HEK293 (cell line): ENCODE data around the gene TBC1D5.

ENCODE experiments used
- MZF1 ChIP-seq: fragments of 450-650 bp; formaldehyde crosslinking; IDR thresholded peaks from 2 replicates; pipeline ENCODE4 v1.5.1; 2017; ENCODE audit warnings: missing biosample characterization, missing genetic modification characterization, borderline replicate concordance
- ZBTB17 ChIP-seq: fragments of 450-650 bp; formaldehyde crosslinking; IDR thresholded peaks from 2 replicates; pipeline ENCODE4 v1.5.1; 2016; ENCODE audit warnings: missing biosample characterization, missing genetic modification characterization
- ZFP37 ChIP-seq: fragments of 450-650 bp; formaldehyde crosslinking; IDR thresholded peaks from 2 replicates; pipeline ENCODE4 v1.5.1; 2016; ENCODE audit warnings: missing biosample characterization, missing genetic modification characterization
- ZNF121 ChIP-seq: fragments of 450-650 bp; formaldehyde crosslinking; IDR thresholded peaks from 2 replicates; pipeline ENCODE4 v1.5.1; 2016; ENCODE audit warnings: missing biosample characterization, missing genetic modification characterization
- ZNF169 ChIP-seq: fragments of 450-650 bp; formaldehyde crosslinking; IDR thresholded peaks from 2 replicates; pipeline ENCODE4 v1.5.1; 2016; ENCODE audit warnings: missing biosample characterization, missing genetic modification characterization
- ZNF174 ChIP-seq: fragments of 450-650 bp; formaldehyde crosslinking; IDR thresholded peaks from 2 replicates; pipeline ENCODE4 v1.5.0; 2017; ENCODE audit warnings: missing biosample characterization, mild to moderate bottlenecking, missing genetic modification characterization
- ZNF214 ChIP-seq: fragments of 450-650 bp; formaldehyde crosslinking; IDR thresholded peaks from 2 replicates; pipeline ENCODE4 v1.5.1; 2017; ENCODE audit warnings: missing biosample characterization, mild to moderate bottlenecking, missing genetic modification characterization, borderline replicate concordance
- ZNF221 ChIP-seq: fragments of 450-650 bp; formaldehyde crosslinking; IDR thresholded peaks from 2 replicates; pipeline ENCODE4 v1.5.1; 2017; ENCODE audit warnings: missing biosample characterization, missing genetic modification characterization, borderline replicate concordance
- ZNF394 ChIP-seq: fragments of 450-650 bp; formaldehyde crosslinking; IDR thresholded peaks from 2 replicates; pipeline ENCODE4 v1.5.1; 2016; ENCODE audit warnings: missing biosample characterization, missing genetic modification characterization, mild to moderate bottlenecking, moderate library complexity, borderline replicate concordance
- ZNF473 ChIP-seq: fragments of 450-650 bp; formaldehyde crosslinking; IDR thresholded peaks from 2 replicates; pipeline ENCODE4 v1.5.1; 2017; ENCODE audit warnings: missing biosample characterization, missing genetic modification characterization
- ZNF544 ChIP-seq: fragments of 450-650 bp; formaldehyde crosslinking; IDR thresholded peaks from 2 replicates; pipeline ENCODE4 v1.5.0; 2017; ENCODE audit warnings: missing biosample characterization, missing genetic modification characterization
- ZNF558 ChIP-seq: fragments of 450-650 bp; formaldehyde crosslinking; IDR thresholded peaks from 2 replicates; pipeline ENCODE4 v1.5.1; 2016; ENCODE audit warnings: missing biosample characterization, missing genetic modification characterization
- ZNF596 ChIP-seq: fragments of 450-650 bp; IDR thresholded peaks from 2 replicates; pipeline ENCODE4 v1.5.0; 2018; ENCODE audit warnings: missing biosample characterization, mild to moderate bottlenecking, missing genetic modification characterization, moderate library complexity
- ZNF768 ChIP-seq: fragments of 450-650 bp; formaldehyde crosslinking; IDR thresholded peaks from 2 replicates; pipeline ENCODE4 v1.5.1; 2018; ENCODE audit warnings: missing biosample characterization, mild to moderate bottlenecking, missing genetic modification characterization
- ZNF791 ChIP-seq: fragments of 450-650 bp; formaldehyde crosslinking; IDR thresholded peaks from 2 replicates; pipeline ENCODE4 v1.5.1; 2016; ENCODE audit warnings: missing biosample characterization, missing genetic modification characterization
- TF ChIP-seq, protein P1 (sequence below): fragments of 450-650 bp; formaldehyde crosslinking; IDR thresholded peaks from 2 replicates; pipeline ENCODE4 v1.5.1; 2017; ENCODE audit warnings: missing biosample characterization, missing genetic modification characterization
- TF ChIP-seq, protein P2 (sequence below): fragments of 450-650 bp; formaldehyde crosslinking; IDR thresholded peaks from 2 replicates; pipeline ENCODE4 v1.5.1; 2016; ENCODE audit warnings: missing biosample characterization, missing genetic modification characterization
- TF ChIP-seq, protein P3 (sequence below): fragments of 450-650 bp; formaldehyde crosslinking; IDR thresholded peaks from 2 replicates; pipeline ENCODE4 v1.5.1; 2016; ENCODE audit warnings: missing biosample characterization, missing genetic modification characterization
- TF ChIP-seq, protein P4 (sequence below): fragments of 450-650 bp; formaldehyde crosslinking; IDR thresholded peaks from 2 replicates; pipeline ENCODE4 v1.5.1; 2017; ENCODE audit warnings: missing biosample characterization, missing genetic modification characterization
- TF ChIP-seq, protein P5 (sequence below): fragments of 450-650 bp; formaldehyde crosslinking; IDR thresholded peaks from 2 replicates; pipeline ENCODE4 v1.5.1; 2016; ENCODE audit warnings: missing biosample characterization, missing genetic modification characterization, borderline replicate concordance
- TF ChIP-seq, protein P6 (sequence below): fragments of 450-650 bp; formaldehyde crosslinking; IDR thresholded peaks from 2 replicates; pipeline ENCODE4 v1.5.1; 2016; ENCODE audit warnings: missing biosample characterization, missing genetic modification characterization
- TF ChIP-seq, protein P7 (sequence below): fragments of 450-650 bp; formaldehyde crosslinking; IDR thresholded peaks from 2 replicates; pipeline ENCODE4 v1.5.1; 2016; ENCODE audit warnings: missing biosample characterization, missing genetic modification characterization
- TF ChIP-seq, protein P8 (sequence below): fragments of 450-650 bp; formaldehyde crosslinking; conservative IDR thresholded peaks from 2 replicates; pipeline ENCODE4 v1.5.1; 2016; ENCODE audit warnings: low read depth, missing biosample characterization, missing genetic modification characterization

The TBC1D5 gene

DNA sequence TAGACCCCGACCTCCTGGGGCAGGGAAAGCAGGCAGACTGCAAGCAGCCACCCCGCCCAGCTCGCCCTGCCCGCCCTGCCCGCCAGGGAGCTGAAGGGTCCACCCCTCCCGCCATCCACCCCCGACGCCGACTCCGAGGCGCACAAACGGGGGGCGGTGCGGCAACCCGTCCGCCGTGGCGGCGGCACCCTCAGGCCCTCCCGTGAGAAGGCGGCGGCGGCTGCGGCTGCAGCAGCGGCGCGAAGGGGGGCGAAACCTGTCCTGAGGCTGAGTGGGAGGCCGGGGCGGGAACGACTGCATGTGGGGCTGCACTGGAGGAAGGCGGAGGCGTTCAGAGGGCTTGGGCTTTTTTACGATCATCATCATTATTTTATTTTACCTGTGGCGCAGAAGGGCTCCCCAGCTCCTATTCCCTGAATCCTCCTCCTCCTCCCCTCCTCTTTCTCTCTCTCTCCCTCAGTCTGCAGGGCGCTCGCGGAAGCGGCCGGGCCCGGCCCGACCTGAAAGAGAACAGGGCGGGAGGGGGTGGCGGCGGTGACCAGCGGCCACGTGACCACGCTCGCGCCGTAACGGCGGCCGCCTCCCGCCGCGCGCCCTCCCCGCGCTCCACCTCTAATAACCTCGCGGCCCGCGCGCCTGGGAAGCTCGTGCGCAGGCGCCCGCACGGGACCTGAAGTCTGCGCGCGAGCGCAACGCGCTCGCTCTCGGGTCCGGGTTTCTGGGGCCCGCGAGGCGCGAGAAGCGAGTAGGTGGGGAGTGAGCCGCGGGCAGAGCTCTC is at the start of gene TBC1D5 (continued):
- peak; percentile 64 for TF ChIP-seq ZNF596 (tag by site-specific recombination)
- peak; percentile 81 for TF ChIP-seq ZNF121 (tag by site-specific recombination)
- TF ChIP-seq ZNF221 (tag by site-specific recombination), result no peak
- TF ChIP-seq, protein P1, sequence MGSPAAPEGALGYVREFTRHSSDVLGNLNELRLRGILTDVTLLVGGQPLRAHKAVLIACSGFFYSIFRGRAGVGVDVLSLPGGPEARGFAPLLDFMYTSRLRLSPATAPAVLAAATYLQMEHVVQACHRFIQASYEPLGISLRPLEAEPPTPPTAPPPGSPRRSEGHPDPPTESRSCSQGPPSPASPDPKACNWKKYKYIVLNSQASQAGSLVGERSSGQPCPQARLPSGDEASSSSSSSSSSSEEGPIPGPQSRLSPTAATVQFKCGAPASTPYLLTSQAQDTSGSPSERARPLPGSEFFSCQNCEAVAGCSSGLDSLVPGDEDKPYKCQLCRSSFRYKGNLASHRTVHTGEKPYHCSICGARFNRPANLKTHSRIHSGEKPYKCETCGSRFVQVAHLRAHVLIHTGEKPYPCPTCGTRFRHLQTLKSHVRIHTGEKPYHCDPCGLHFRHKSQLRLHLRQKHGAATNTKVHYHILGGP (tag by site-specific recombination), result no peak
- TF ChIP-seq ZNF544 (tag by site-specific recombination), result no peak
- peak; percentile 52; the same call in 1 of the 2 replicates for TF ChIP-seq ZBTB17 (tag by site-specific recombination)
- TF ChIP-seq, protein P2, sequence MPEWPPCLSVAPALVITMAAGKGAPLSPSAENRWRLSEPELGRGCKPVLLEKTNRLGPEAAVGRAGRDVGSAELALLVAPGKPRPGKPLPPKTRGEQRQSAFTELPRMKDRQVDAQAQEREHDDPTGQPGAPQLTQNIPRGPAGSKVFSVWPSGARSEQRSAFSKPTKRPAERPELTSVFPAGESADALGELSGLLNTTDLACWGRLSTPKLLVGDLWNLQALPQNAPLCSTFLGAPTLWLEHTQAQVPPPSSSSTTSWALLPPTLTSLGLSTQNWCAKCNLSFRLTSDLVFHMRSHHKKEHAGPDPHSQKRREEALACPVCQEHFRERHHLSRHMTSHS (tag by site-specific recombination), result no peak
- no peak for TF ChIP-seq ZNF214 (tag by site-specific recombination)
- TF ChIP-seq, protein P3, sequence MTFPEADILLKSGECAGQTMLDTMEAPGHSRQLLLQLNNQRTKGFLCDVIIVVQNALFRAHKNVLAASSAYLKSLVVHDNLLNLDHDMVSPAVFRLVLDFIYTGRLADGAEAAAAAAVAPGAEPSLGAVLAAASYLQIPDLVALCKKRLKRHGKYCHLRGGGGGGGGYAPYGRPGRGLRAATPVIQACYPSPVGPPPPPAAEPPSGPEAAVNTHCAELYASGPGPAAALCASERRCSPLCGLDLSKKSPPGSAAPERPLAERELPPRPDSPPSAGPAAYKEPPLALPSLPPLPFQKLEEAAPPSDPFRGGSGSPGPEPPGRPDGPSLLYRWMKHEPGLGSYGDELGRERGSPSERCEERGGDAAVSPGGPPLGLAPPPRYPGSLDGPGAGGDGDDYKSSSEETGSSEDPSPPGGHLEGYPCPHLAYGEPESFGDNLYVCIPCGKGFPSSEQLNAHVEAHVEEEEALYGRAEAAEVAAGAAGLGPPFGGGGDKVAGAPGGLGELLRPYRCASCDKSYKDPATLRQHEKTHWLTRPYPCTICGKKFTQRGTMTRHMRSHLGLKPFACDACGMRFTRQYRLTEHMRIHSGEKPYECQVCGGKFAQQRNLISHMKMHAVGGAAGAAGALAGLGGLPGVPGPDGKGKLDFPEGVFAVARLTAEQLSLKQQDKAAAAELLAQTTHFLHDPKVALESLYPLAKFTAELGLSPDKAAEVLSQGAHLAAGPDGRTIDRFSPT (tag by site-specific recombination), result peak; percentile 76; the same call in 1 of the 2 replicates
- peak; percentile 86 for TF ChIP-seq ZFP37 (tag by site-specific recombination)
- TF ChIP-seq, protein P4, sequence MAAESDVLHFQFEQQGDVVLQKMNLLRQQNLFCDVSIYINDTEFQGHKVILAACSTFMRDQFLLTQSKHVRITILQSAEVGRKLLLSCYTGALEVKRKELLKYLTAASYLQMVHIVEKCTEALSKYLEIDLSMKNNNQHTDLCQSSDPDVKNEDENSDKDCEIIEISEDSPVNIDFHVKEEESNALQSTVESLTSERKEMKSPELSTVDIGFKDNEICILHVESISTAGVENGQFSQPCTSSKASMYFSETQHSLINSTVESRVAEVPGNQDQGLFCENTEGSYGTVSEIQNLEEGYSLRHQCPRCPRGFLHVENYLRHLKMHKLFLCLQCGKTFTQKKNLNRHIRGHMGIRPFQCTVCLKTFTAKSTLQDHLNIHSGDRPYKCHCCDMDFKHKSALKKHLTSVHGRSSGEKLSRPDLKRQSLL (tag by site-specific recombination), result no peak
- TF ChIP-seq ZNF791, result no peak
- TF ChIP-seq ZNF174, result no peak
- peak; percentile 70; the same call in 1 of the 2 replicates for TF ChIP-seq MZF1 (tag by site-specific recombination)
- peak; percentile 53; the same call in 1 of the 2 replicates for TF ChIP-seq ZNF768
- TF ChIP-seq, protein P5, sequence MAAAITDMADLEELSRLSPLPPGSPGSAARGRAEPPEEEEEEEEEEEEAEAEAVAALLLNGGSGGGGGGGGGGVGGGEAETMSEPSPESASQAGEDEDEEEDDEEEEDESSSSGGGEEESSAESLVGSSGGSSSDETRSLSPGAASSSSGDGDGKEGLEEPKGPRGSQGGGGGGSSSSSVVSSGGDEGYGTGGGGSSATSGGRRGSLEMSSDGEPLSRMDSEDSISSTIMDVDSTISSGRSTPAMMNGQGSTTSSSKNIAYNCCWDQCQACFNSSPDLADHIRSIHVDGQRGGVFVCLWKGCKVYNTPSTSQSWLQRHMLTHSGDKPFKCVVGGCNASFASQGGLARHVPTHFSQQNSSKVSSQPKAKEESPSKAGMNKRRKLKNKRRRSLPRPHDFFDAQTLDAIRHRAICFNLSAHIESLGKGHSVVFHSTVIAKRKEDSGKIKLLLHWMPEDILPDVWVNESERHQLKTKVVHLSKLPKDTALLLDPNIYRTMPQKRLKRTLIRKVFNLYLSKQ (tag by site-specific recombination), result no peak
- TF ChIP-seq, protein P6, sequence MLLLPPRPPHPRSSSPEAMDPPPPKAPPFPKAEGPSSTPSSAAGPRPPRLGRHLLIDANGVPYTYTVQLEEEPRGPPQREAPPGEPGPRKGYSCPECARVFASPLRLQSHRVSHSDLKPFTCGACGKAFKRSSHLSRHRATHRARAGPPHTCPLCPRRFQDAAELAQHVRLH (tag by site-specific recombination), result peak; percentile 72; the same call in 1 of the 2 replicates
- TF ChIP-seq, protein P7, sequence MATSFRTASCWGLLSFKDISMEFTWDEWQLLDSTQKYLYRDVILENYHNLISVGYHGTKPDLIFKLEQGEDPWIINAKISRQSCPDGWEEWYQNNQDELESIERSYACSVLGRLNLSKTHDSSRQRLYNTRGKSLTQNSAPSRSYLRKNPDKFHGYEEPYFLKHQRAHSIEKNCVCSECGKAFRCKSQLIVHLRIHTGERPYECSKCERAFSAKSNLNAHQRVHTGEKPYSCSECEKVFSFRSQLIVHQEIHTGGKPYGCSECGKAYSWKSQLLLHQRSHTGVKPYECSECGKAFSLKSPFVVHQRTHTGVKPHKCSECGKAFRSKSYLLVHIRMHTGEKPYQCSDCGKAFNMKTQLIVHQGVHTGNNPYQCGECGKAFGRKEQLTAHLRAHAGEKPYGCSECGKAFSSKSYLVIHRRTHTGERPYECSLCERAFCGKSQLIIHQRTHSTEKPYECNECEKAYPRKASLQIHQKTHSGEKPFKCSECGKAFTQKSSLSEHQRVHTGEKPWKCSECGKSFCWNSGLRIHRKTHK (tag by site-specific recombination), result no peak
- no peak for TF ChIP-seq ZNF473
- TF ChIP-seq, protein P8, sequence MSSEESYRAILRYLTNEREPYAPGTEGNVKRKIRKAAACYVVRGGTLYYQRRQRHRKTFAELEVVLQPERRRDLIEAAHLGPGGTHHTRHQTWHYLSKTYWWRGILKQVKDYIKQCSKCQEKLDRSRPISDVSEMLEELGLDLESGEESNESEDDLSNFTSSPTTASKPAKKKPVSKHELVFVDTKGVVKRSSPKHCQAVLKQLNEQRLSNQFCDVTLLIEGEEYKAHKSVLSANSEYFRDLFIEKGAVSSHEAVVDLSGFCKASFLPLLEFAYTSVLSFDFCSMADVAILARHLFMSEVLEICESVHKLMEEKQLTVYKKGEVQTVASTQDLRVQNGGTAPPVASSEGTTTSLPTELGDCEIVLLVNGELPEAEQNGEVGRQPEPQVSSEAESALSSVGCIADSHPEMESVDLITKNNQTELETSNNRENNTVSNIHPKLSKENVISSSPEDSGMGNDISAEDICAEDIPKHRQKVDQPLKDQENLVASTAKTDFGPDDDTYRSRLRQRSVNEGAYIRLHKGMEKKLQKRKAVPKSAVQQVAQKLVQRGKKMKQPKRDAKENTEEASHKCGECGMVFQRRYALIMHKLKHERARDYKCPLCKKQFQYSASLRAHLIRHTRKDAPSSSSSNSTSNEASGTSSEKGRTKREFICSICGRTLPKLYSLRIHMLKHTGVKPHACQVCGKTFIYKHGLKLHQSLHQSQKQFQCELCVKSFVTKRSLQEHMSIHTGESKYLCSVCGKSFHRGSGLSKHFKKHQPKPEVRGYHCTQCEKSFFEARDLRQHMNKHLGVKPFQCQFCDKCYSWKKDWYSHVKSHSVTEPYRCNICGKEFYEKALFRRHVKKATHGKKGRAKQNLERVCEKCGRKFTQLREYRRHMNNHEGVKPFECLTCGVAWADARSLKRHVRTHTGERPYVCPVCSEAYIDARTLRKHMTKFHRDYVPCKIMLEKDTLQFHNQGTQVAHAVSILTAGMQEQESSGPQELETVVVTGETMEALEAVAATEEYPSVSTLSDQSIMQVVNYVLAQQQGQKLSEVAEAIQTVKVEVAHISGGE (tag by site-specific recombination), result peak; percentile 33; the same call in 1 of the 2 replicates
- no peak; the same call in 1 of the 2 replicates for TF ChIP-seq ZNF558 (tag by site-specific recombination)
- TF ChIP-seq ZNF169 (tag by site-specific recombination), result no peak
- TF ChIP-seq ZNF394 (tag by site-specific recombination), result 0 out of 2 replicates have a peak, but pooled peaks have one; percentile 59
